ENCODE results near the gene WDPCP. TPM values are rescaled to one million over a fixed set of nuclear protein-coding genes. Genes with fewer than 3 reads are reported as not detected.
A peak's percentile ranks its signal among the peaks of the same experiment; 100 is the strongest.

The WDPCP gene
- polyA plus RNA-seq, 1 donor from 2014 or later: 8.9 TPM

DNA sequence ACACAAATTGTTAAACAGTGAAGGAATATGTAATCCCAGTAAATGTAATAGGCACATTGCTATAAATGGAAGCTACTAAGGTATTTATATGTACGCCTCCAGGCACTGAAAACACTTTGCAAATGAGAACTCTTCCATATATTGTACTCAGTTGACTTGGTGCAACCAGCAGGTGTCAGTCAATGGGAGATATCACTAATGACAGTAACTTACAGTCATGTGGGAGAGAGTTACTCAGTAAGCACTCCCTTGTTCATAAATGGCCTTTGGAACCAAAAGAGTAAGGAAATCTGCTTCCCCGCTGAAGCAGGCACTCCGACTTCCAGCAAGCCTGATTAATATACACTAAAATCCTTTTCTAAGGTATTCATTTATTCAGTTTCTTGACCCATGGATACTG, 6.4 kb upstream of the WDPCP start:
- Histone ChIP-seq H3K4me2 (ENCODE audit: low read length) (no peak overlapping the region), H3K9ac (ENCODE audit: low read length) (no peak overlapping the region), H4K20me1 (ENCODE audit: insufficient read depth) (no peaks in the 10 kb centered on the region), H3K36me3 (ENCODE audit: insufficient read depth, low read length) (peaks cover 13% of the 10 kb centered on the region), H3K27me3 (ENCODE audit: insufficient read depth, low read depth, low read length) (no peaks in the 10 kb centered on the region), H3K9me3 (ENCODE audit: low read length) (no peaks in the 10 kb centered on the region), H3F3A (ENCODE audit: insufficient read depth, low read length, poor library complexity, severe bottlenecking) (no peaks in the 10 kb centered on the region), H3K9me2 (ENCODE audit: insufficient read depth, low read length) (no peaks in the 10 kb centered on the region), H3K4me3 (ENCODE audit: low read length) (no peak overlapping the region), H3K79me2 (replicated peaks; ENCODE audit: insufficient read depth, low read length) (peaks cover 45% of the 10 kb centered on the region), H3K27ac (ENCODE audit: low read length) (no peak overlapping the region), H2AFZ (ENCODE audit: low read depth, low read length) (no peak overlapping the region)
- no peak for TF ChIP-seq TAF1 (IDR thresholded peaks at IDR 0.05; ENCODE audit: low read depth)
- no peak for TF ChIP-seq EP300 (conservative IDR thresholded peaks at IDR 0.05; ENCODE audit: poor library complexity, severe bottlenecking)
- TF ChIP-seq RAD21 (conservative IDR thresholded peaks at IDR 0.05): no peak
- TF ChIP-seq REST (IDR thresholded peaks at IDR 0.05; ENCODE audit: borderline replicate concordance): no peak
- no peak for TF ChIP-seq MXI1 (conservative IDR thresholded peaks at IDR 0.05; ENCODE audit: poor library complexity, severe bottlenecking)
- TF ChIP-seq EZH2 (IDR thresholded peaks at IDR 0.05; ENCODE audit: borderline replicate concordance, insufficient read depth, low read length, poor library complexity, severe bottlenecking): no peak
- no peak for TF ChIP-seq CTCF (IDR thresholded peaks at IDR 0.05; ENCODE audit: poor library complexity, severe bottlenecking)
- no peak for TF ChIP-seq SMC3 (conservative IDR thresholded peaks at IDR 0.05; ENCODE audit: poor library complexity)
- TF ChIP-seq POLR2AphosphoS5 (IDR thresholded peaks at IDR 0.05): no peak

- H4K20me1 ChIP-seq (ENCODE audit: insufficient read depth): no peaks in the 10 kb centered on the region
Measured at GRCh38 chr2:63591566-63592175, 3.4 kb upstream of the WDPCP start.

More at GRCh38 chr2:63591566-63592175, 3.4 kb upstream of the WDPCP start:
- Histone ChIP-seq H3K27ac (ENCODE audit: low read length) (no peak overlapping the region), H3K9me2 (ENCODE audit: insufficient read depth, low read length) (no peaks in the 10 kb centered on the region), H3K27me3 (ENCODE audit: insufficient read depth, low read depth, low read length) (no peaks in the 10 kb centered on the region), H3F3A (ENCODE audit: insufficient read depth, low read length, poor library complexity, severe bottlenecking) (no peaks in the 10 kb centered on the region), H2AFZ (ENCODE audit: low read depth, low read length) (no peak overlapping the region), H3K79me2 (replicated peaks; ENCODE audit: insufficient read depth, low read length) (peaks cover 51% of the 10 kb centered on the region), H3K4me3 (ENCODE audit: low read length) (peak overlapping the region; percentile 19), H3K9me3 (ENCODE audit: low read length) (no peaks in the 10 kb centered on the region), H3K4me2 (ENCODE audit: low read length) (peak overlapping the region; percentile 24), H3K9ac (ENCODE audit: low read length) (no peak overlapping the region), H3K36me3 (ENCODE audit: insufficient read depth, low read length) (peaks cover 13% of the 10 kb centered on the region)
- no peak for TF ChIP-seq EP300 (conservative IDR thresholded peaks at IDR 0.05; ENCODE audit: poor library complexity, severe bottlenecking)

All from neural cell (in vitro differentiated cells).